HepG2 (cell line): Measurements from ENCODE around the gene SMIM22. TPM values are rescaled to one million over a fixed set of nuclear protein-coding genes. Genes with fewer than 3 reads are reported as not detected.

Source experiments
- AHDC1 ChIP-seq: sonication (generic); formaldehyde crosslinking; IDR thresholded peaks from 2 replicates; pipeline ENCODE4 v1.5.1; 2020; ENCODE audit warnings: mild to moderate bottlenecking, missing genetic modification reagents, borderline replicate concordance
- ATRX ChIP-seq: sonication (generic); formaldehyde crosslinking; IDR thresholded peaks from 2 replicates; pipeline ENCODE4 v1.4.0; 2020; ENCODE audit warnings: missing genetic modification reagents, borderline replicate concordance
- CEBPZ ChIP-seq: IDR thresholded peaks from 2 replicates; pipeline ENCODE4 v1.6.1; 2012; ENCODE audit warnings: low read length, improper control_type of control experiment
- CHD2 ChIP-seq: IDR thresholded peaks from 2 replicates; pipeline ENCODE4 v1.6.1; 2011; ENCODE audit warnings: low read depth, low read length, improper control_type of control experiment
- DPF2 ChIP-seq: sonication (generic); formaldehyde crosslinking; IDR thresholded peaks from 2 replicates; pipeline ENCODE4 v1.4.0; 2020; ENCODE audit warnings: mild to moderate bottlenecking, low read depth, missing genetic modification reagents, borderline replicate concordance
- HNRNPH1 ChIP-seq: fragments of 200-400 bp; formaldehyde crosslinking; optimal IDR thresholded peaks from 2 replicates; pipeline ENCODE3; 2017; ENCODE audit warnings: mild to moderate bottlenecking, low read depth, low read length
- KLF6 ChIP-seq: IDR thresholded peaks from 2 replicates; pipeline ENCODE4 v1.8.0; 2016; ENCODE audit warnings: missing biosample characterization, missing genetic modification reagents
- MLXIP ChIP-seq: sonication (generic); formaldehyde crosslinking; IDR thresholded peaks from 2 replicates; pipeline ENCODE4 v1.9.0; 2021; ENCODE audit warnings: missing genetic modification reagents, borderline replicate concordance
- PAWR ChIP-seq: sonication (generic); formaldehyde crosslinking; IDR thresholded peaks from 2 replicates; pipeline ENCODE4 v1.4.0; 2020; ENCODE audit warnings: missing genetic modification reagents, mild to moderate bottlenecking, borderline replicate concordance
- SNAPC2 ChIP-seq: sonication (generic); formaldehyde crosslinking; IDR thresholded peaks from 2 replicates; pipeline ENCODE4 v1.8.1; 2022; ENCODE audit warnings: mild to moderate bottlenecking, missing genetic modification reagents
- SP1 ChIP-seq, 2 experiments: fragments of 450-650 bp in 1 of 2; sonication (generic) in 1 of 2; formaldehyde crosslinking in 1 of 2; IDR thresholded peaks; 2 replicates each; pipeline versions ENCODE4 v1.4.0 to v1.6.1; 2016 to 2020; ENCODE audit warnings: missing genetic modification reagents in 1 of 2
- TBX3 ChIP-seq: fragments of 450-650 bp; IDR thresholded peaks from 2 replicates; pipeline ENCODE4 v1.6.1; 2017; ENCODE audit warnings: antibody characterized with exemption, mild to moderate bottlenecking, inconsistent platforms, borderline replicate concordance
- TGIF2 ChIP-seq: IDR thresholded peaks from 2 replicates; pipeline ENCODE4 v1.6.1; 2016; ENCODE audit warnings: control low read depth, missing compliant biosample characterization
- ZNF124 ChIP-seq: sonication (generic); formaldehyde crosslinking; IDR thresholded peaks from 2 replicates; pipeline ENCODE4 v1.4.0; 2020; ENCODE audit warnings: missing genetic modification reagents
- ZNF354B ChIP-seq: sonication (generic); formaldehyde crosslinking; IDR thresholded peaks from 2 replicates; pipeline ENCODE4 v1.8.0; 2022; ENCODE audit warnings: mild to moderate bottlenecking, missing genetic modification reagents
- ZNF552 ChIP-seq: sonication (generic); formaldehyde crosslinking; IDR thresholded peaks from 2 replicates; pipeline ENCODE4 v1.9.0; 2022; ENCODE audit warnings: missing genetic modification reagents, mild to moderate bottlenecking, borderline replicate concordance
- ZNF607 ChIP-seq: sonication (generic); formaldehyde crosslinking; IDR thresholded peaks from 2 replicates; pipeline ENCODE4 v1.5.1; 2020; ENCODE audit warnings: missing genetic modification reagents, mild to moderate bottlenecking, borderline replicate concordance
- polyA plus RNA-seq, 8 experiments: library from polyadenylated mRNA; depleted of rRNA in 3 of 8; stranded (reverse) in 7 of 8; unstranded in 1 of 8; fragments of >200 nt; fragmentation: Illumina TruSeq in 4 of 8; extraction: Trizol in 4 of 8; gene quantifications; 2 replicates each; pipeline versions ENCODE4 v1.2.1 to v1.2.3, GENCODE V29; 2011 to 2016; ENCODE audit warnings: low read depth in 4 of 8, missing spikeins in 1 of 8, mixed read lengths in 1 of 8; ENCODE audit not compliant: insufficient read depth in 1 of 8
- total RNA-seq, 5 experiments: library from RNA; depleted of rRNA; stranded (reverse); fragments of >200 nt; fragmentation: Illumina TruSeq; extraction: Trizol; gene quantifications; 2 replicates each; pipeline ENCODE4 v1.2.3, GENCODE V29; 2016; ENCODE audit warnings: low read depth in 1 of 5

SMIM22 gene
- total and polyA plus RNA-seq, 2 of the 13 experiments (the other 11 are each of a cell fraction or from before 2014, with no cell fraction given), result not detected

- no peak for TF ChIP-seq MLXIP (CRISPR knock-in tag)
- TF ChIP-seq CHD2, result no peak
- TF ChIP-seq KLF6 (CRISPR knock-in tag), result peak; percentile 60; the same call in 1 of the 2 replicates
- no peak for TF ChIP-seq SNAPC2
- TF ChIP-seq ZNF354B (CRISPR knock-in tag), result no peak
- no peak for TF ChIP-seq ZNF607 (CRISPR knock-in tag)
- TF ChIP-seq ATRX (CRISPR knock-in tag), result no peak
- TF ChIP-seq CEBPZ, result no peak
- no peak for TF ChIP-seq TBX3
- no peak for TF ChIP-seq DPF2 (CRISPR knock-in tag)
- TF ChIP-seq PAWR (CRISPR knock-in tag), result no peak
- no peak for TF ChIP-seq ZNF552 (CRISPR knock-in tag)
- TF ChIP-seq AHDC1 (CRISPR knock-in tag), result no peak
- TF ChIP-seq ZNF124, result no peak
- no peak for TF ChIP-seq TGIF2 (CRISPR knock-in tag)
- TF ChIP-seq SP1 (IDR thresholded peaks at IDR 0.05), result no peak
- peak; percentile 30; the same call in 1 of the 2 replicates for TF ChIP-seq SP1 (CRISPR knock-in tag; IDR thresholded peaks at IDR 0.05)
- no peak for TF ChIP-seq HNRNPH1
These were observed 7.6 kb downstream of the SMIM22 start (continued) for GRCh38 chr16:4802659-4803287.
